Gastroesophageal sphincter (tissue), 4 donors: ENCODE measurements around the gene KDM4F. TPM values are rescaled to one million over a fixed set of nuclear protein-coding genes. Genes with fewer than 3 reads are reported as not detected.

Source experiments
- ATAC-seq: fragments of 150-250 bp; one replicate; pipeline ENCODE4 v1.9.1; 2016; ENCODE audit warnings: mild to moderate bottlenecking, moderate library complexity
- H3K27ac ChIP-seq, 4 donors: fragments of 200-600 bp; sonication (generic) in 3 of 4; 1 replicate in 3 of 4; 2 replicates in 1 of 4; pipeline ENCODE4 v1.5.1; 2016 to 2019
- H3K27me3 ChIP-seq: fragments of 200-600 bp; sonication (generic); one replicate; pipeline ENCODE4 v1.5.1; 2019
- H3K36me3 ChIP-seq, 2 donors: fragments of 200-600 bp; sonication (generic); one replicate each; pipeline ENCODE4 v1.5.1; 2019; ENCODE audit warnings: control low read depth in 1 of 2
- H3K4me1 ChIP-seq, 3 donors: fragments of 200-600 bp; sonication (generic); 1 replicate in 2 of 3; 2 replicates in 1 of 3; pipeline ENCODE4 v1.5.1; 2016 to 2019; ENCODE audit warnings: control low read depth in 2 of 3
- H3K4me3 ChIP-seq, 2 donors: fragments of 200-600 bp; sonication (generic); one replicate each; pipeline ENCODE4 v1.5.1; 2019; ENCODE audit warnings: mild to moderate bottlenecking in 1 of 2, moderate library complexity in 1 of 2
- H3K9me3 ChIP-seq, 3 donors: fragments of 200-600 bp; sonication (generic); one replicate each; pipeline ENCODE4 v1.5.1; 2017 to 2019; ENCODE audit warnings: control low read depth in 2 of 3
- CTCF ChIP-seq, 4 experiments: fragments of 200-600 bp in 2 of 4; fragments of 450-650 bp in 2 of 4; sonication (generic) in 1 of 4; IDR thresholded peaks; one replicate each; pipeline ENCODE4 v1.5.1; 2017 to 2019; ENCODE audit warnings: antibody characterized with exemption in 4 of 4, mild to moderate bottlenecking in 2 of 4, moderate library complexity in 2 of 4
- EP300 ChIP-seq: sonication (generic); formaldehyde crosslinking; IDR thresholded peaks from one replicate; pipeline ENCODE4 v1.6.1; 2017; ENCODE audit warnings: antibody characterized with exemption, mild to moderate bottlenecking
- POLR2A ChIP-seq, 2 donors: fragments of 450-650 bp; IDR thresholded peaks; one replicate each; pipeline ENCODE4 v1.6.1; 2017; ENCODE audit warnings: antibody characterized with exemption in 2 of 2, mild to moderate bottlenecking in 2 of 2, moderate library complexity in 1 of 2
- POLR2AphosphoS5 ChIP-seq: sonication (generic); formaldehyde crosslinking; IDR thresholded peaks from one replicate; pipeline ENCODE4 v1.6.1; 2017; ENCODE audit warnings: antibody characterized with exemption
- WGBS, 2 donors: methylation state at CpG; one replicate each; pipeline ENCODE4 v1.1.5; 2018; ENCODE audit warnings: low coverage in 1 of 2; 5-methylcytosine and 5-hydroxymethylcytosine counted together
- total RNA-seq, 4 donors: library from RNA; depleted of rRNA; stranded (reverse); fragments of >200 nt; gene quantifications; one replicate each; pipeline ENCODE4 v1.1.0, GENCODE V29; 2016

Gene KDM4F
- total RNA-seq, 4 donors from 2014 or later, result 0.15 TPM; not detected in 3

- no peak for ATAC-seq
- H3K27ac ChIP-seq, result no peak overlapping the region
- peaks cover 38% of the 10 kb centered on the region for H3K27me3 ChIP-seq
- H3K4me1 ChIP-seq, result no peaks in the 10 kb centered on the region
- TF ChIP-seq POLR2A (IDR thresholded peaks at IDR 0.05) (no peak), EP300 (no peak), CTCF (IDR thresholded peaks at IDR 0.05) (no peak), POLR2AphosphoS5 (no peak)
- H3K9me3 ChIP-seq, result no peaks in the 10 kb centered on the region
- H3K36me3 ChIP-seq, result no peaks in the 10 kb centered on the region
- no peak overlapping the region for H3K4me3 ChIP-seq
Measured at GRCh38 chr11:95045812-95046211, 3.4 kb upstream of the KDM4F start.

GRCh38 chr11:95050595-95051202, 1.5 kb downstream of the KDM4F start:
- no peaks in the 10 kb centered on the region for H3K9me3 ChIP-seq
- peaks cover 35% of the 10 kb centered on the region for H3K27me3 ChIP-seq
- no peaks in the 10 kb centered on the region for H3K4me1 ChIP-seq
- H3K27ac ChIP-seq, result no peak overlapping the region
- no peak overlapping the region for H3K4me3 ChIP-seq
- no peaks in the 10 kb centered on the region for H3K36me3 ChIP-seq
- WGBS, 2 donors, result 98% methylated on average over 10 of the region's 22 CpGs; no CpG with 5 or more reads in 1 of the 2 donors
- TF ChIP-seq POLR2A (IDR thresholded peaks at IDR 0.05) (no peak), CTCF (IDR thresholded peaks at IDR 0.05) (no peak), EP300 (no peak), POLR2AphosphoS5 (no peak)
- ATAC-seq, result no peak

- 79 to 83% methylated on average over 2 of the region's 2 CpGs for WGBS, 2 donors
- Histone ChIP-seq H3K27me3 (peaks cover 26% of the 10 kb centered on the region), H3K27ac (no peak overlapping the region), H3K4me1 (no peaks in the 10 kb centered on the region), H3K4me3 (no peak overlapping the region), H3K36me3 (no peaks in the 10 kb centered on the region), H3K9me3 (no peaks in the 10 kb centered on the region)
- no peak for ATAC-seq
- TF ChIP-seq POLR2A (IDR thresholded peaks at IDR 0.05), result no peak
- no peak for TF ChIP-seq POLR2AphosphoS5
- TF ChIP-seq CTCF (IDR thresholded peaks at IDR 0.05), result no peak
- TF ChIP-seq EP300, result no peak
Measured at GRCh38 chr11:95054356-95054755, 5.1 kb downstream of the KDM4F start.

GRCh38 chr11:95055283-95055897, 6.2 kb downstream of the KDM4F start:
- no peak for ATAC-seq
- WGBS, 2 donors, result 43 to 46% methylated on average over 2 of the region's 2 CpGs
- TF ChIP-seq POLR2AphosphoS5 (no peak), EP300 (no peak), POLR2A (IDR thresholded peaks at IDR 0.05) (no peak), CTCF (IDR thresholded peaks at IDR 0.05) (no peak)
- H3K4me3 ChIP-seq, result no peak overlapping the region
- H3K27ac ChIP-seq, result no peak overlapping the region
- H3K27me3 ChIP-seq, result peaks cover 26% of the 10 kb centered on the region
- H3K4me1 ChIP-seq, result no peaks in the 10 kb centered on the region
- H3K9me3 ChIP-seq, result no peaks in the 10 kb centered on the region
- H3K36me3 ChIP-seq, result no peaks in the 10 kb centered on the region

- H3K36me3 ChIP-seq, result no peaks in the 10 kb centered on the region
- TF ChIP-seq CTCF (IDR thresholded peaks at IDR 0.05) (no peak), POLR2AphosphoS5 (no peak), POLR2A (IDR thresholded peaks at IDR 0.05) (no peak)
- H3K27ac ChIP-seq, result no peak overlapping the region
- no peaks in the 10 kb centered on the region for H3K9me3 ChIP-seq
- WGBS, 2 donors, result 93% methylated on average over 7 of the region's 8 CpGs; no CpG with 5 or more reads in 1 of the 2 donors
- no peak for ATAC-seq
- H3K27me3 ChIP-seq, result peaks cover 12% of the 10 kb centered on the region
- H3K4me3 ChIP-seq, result no peak overlapping the region
- no peaks in the 10 kb centered on the region for H3K4me1 ChIP-seq
Measured at GRCh38 chr11:95057959-95058358, 8.7 kb downstream of the KDM4F start.
